Measurements from ENCODE around the gene RALGPS1. TPM values are rescaled to one million over a fixed set of nuclear protein-coding genes. Genes with fewer than 3 reads are reported as not detected.

RALGPS1 gene
- total and polyA plus RNA-seq, 2 of the 13 experiments (the other 11 are each of a cell fraction or from before 2014, with no cell fraction given) = 3.7 to 6.5 TPM

- in situ Hi-C loops (cut with HindIII; ENCODE audit: extremely low pct_ligation_motif_present, low pct_unique_long_range_greater_than_20kb) = no loop called here
- no peaks in the 10 kb centered on the region for H3K9me3 ChIP-seq (ENCODE audit: low read length)
- no peak overlapping the region for H3K9ac ChIP-seq (ENCODE audit: insufficient read depth, low read depth, low read length)
- H3K79me2 ChIP-seq (ENCODE audit: insufficient read depth, low read length) = no peaks in the 10 kb centered on the region
- intact Hi-C loops (cut with micrococcal nuclease; ENCODE audit: unreplicated experiment) = loop anchor here (2.0 kb wide), 1 partner anchor 66 kb away; no protein-coding TSS in a partner anchor
- peaks cover 57% of the 10 kb centered on the region for H3K4me1 ChIP-seq (ENCODE audit: insufficient read depth, low read length)
- peak overlapping the region in 1 of 3 experiments; percentile 30; a peak in 1 of 6 replicates for H3K4me3 ChIP-seq (replicated peaks in 1 of 3; ENCODE audit: insufficient read depth in 1 of 3, low read depth in 2 of 3, low read length in 3 of 3)
- H2AFZ ChIP-seq (ENCODE audit: low read length) = no peak overlapping the region
- CTCF ChIA-PET (ENCODE audit: low intra/inter-chr PET ratio, low total read pairs) = no interaction called here
- FAIRE-seq (peak; percentile 37), DNase-seq (ENCODE audit: low spot score) (no peak), ATAC-seq (peak; percentile 72)
- H4K20me1 ChIP-seq (ENCODE audit: insufficient read depth, low read length) = no peaks in the 10 kb centered on the region
- no peaks in the 10 kb centered on the region for H3K36me3 ChIP-seq (replicated peaks in 1 of 2; ENCODE audit: control insufficient read depth in 1 of 2, insufficient read depth in 2 of 2, low read length in 2 of 2)
- peak overlapping the region; percentile 60 for H3K4me2 ChIP-seq (ENCODE audit: low read depth, low read length)
- BruUV-seq (replicated peaks) = no TSS peak
- POLR2A ChIA-PET = interaction anchor here (1.6 kb wide), 1 partner anchor 10 kb away, joined by 7 read pairs; the partner anchor contains the start of gene ANGPTL2
- no peaks in the 10 kb centered on the region; a peak in 1 of 5 replicates for H3K27me3 ChIP-seq (ENCODE audit: control insufficient read depth in 1 of 2, insufficient read depth in 2 of 2, low read length in 2 of 2)
- no peak overlapping the region for H3K27ac ChIP-seq (ENCODE audit: extremely low read length, insufficient read depth, low read length)
- WGBS (ENCODE audit: low lambda C conversion rate) = 27% methylated on average over 11 of the region's 15 CpGs
- TF ChIP-seq MAFG (CRISPR knock-in tag; IDR thresholded peaks at IDR 0.05) (no peak), ARID5B (CRISPR knock-in tag; IDR thresholded peaks at IDR 0.05) (0 out of 2 replicates have a peak, but pooled peaks have one; percentile 8), IRF9 (CRISPR knock-in tag; IDR thresholded peaks at IDR 0.05; ENCODE audit: borderline replicate concordance) (no peak), HNRNPL (IDR thresholded peaks at IDR 0.05; ENCODE audit: low read depth, low read length) (0 out of 2 replicates have a peak, but pooled peaks have one; percentile 29), GATAD1 (CRISPR knock-in tag; IDR thresholded peaks at IDR 0.05) (no peak), ZSCAN12 (CRISPR knock-in tag; IDR thresholded peaks at IDR 0.05) (no peak), ZNF230 (CRISPR knock-in tag; IDR thresholded peaks at IDR 0.05) (no peak), RXRB (CRISPR knock-in tag; IDR thresholded peaks at IDR 0.05; ENCODE audit: borderline replicate concordance) (no peak), FOXA3 (CRISPR knock-in tag; IDR thresholded peaks at IDR 0.05) (peak; percentile 30; the same call in 1 of the 2 replicates), FOXA1 (IDR thresholded peaks at IDR 0.05) (no peak), FOXA1 (CRISPR knock-in tag; IDR thresholded peaks at IDR 0.05) (peak; percentile 41; the same call in 1 of the 2 replicates), SAP130 (CRISPR knock-in tag; IDR thresholded peaks at IDR 0.05; ENCODE audit: low read depth) (0 out of 2 replicates have a peak, but pooled peaks have one; percentile 23), HOXA7 (CRISPR knock-in tag; IDR thresholded peaks at IDR 0.05) (no peak)
- TF ChIP-seq, protein P1, sequence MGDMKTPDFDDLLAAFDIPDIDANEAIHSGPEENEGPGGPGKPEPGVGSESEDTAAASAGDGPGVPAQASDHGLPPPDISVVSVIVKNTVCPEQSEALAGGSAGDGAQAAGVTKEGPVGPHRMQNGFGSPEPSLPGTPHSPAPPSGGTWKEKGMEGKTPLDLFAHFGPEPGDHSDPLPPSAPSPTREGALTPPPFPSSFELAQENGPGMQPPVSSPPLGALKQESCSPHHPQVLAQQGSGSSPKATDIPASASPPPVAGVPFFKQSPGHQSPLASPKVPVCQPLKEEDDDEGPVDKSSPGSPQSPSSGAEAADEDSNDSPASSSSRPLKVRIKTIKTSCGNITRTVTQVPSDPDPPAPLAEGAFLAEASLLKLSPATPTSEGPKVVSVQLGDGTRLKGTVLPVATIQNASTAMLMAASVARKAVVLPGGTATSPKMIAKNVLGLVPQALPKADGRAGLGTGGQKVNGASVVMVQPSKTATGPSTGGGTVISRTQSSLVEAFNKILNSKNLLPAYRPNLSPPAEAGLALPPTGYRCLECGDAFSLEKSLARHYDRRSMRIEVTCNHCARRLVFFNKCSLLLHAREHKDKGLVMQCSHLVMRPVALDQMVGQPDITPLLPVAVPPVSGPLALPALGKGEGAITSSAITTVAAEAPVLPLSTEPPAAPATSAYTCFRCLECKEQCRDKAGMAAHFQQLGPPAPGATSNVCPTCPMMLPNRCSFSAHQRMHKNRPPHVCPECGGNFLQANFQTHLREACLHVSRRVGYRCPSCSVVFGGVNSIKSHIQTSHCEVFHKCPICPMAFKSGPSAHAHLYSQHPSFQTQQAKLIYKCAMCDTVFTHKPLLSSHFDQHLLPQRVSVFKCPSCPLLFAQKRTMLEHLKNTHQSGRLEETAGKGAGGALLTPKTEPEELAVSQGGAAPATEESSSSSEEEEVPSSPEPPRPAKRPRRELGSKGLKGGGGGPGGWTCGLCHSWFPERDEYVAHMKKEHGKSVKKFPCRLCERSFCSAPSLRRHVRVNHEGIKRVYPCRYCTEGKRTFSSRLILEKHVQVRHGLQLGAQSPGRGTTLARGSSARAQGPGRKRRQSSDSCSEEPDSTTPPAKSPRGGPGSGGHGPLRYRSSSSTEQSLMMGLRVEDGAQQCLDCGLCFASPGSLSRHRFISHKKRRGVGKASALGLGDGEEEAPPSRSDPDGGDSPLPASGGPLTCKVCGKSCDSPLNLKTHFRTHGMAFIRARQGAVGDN (CRISPR knock-in tag; IDR thresholded peaks at IDR 0.05) = peak; percentile 42; the same call in 1 of the 2 replicates
Observed at GRCh38 chr9:127132921-127133647, 218.5 kb downstream of the RALGPS1 start.

All from HepG2 (cell line).